Muscle layer of duodenum (tissue), 2 donors: ENCODE results near the gene LPCAT1.
"Not testable (repeated sequence)": the region's sequence is repeated elsewhere in the genome, so short reads cannot be mapped to it uniquely, and the experiment has no call there.

ENCODE experiments used
- H3K27ac ChIP-seq: one replicate; pipeline ENCODE4 v1.7.0; 2013; ENCODE audit warnings: mild to moderate bottlenecking, low read length
- H3K27me3 ChIP-seq: one replicate; pipeline ENCODE4 v1.7.0; 2013; ENCODE audit warnings: low read depth, mild to moderate bottlenecking, control low read depth, low read length
- H3K36me3 ChIP-seq, 2 donors: one replicate each; pipeline ENCODE4 v1.7.0; 2013; ENCODE audit warnings: low read length in 2 of 2, control low read depth in 1 of 2, mild to moderate bottlenecking in 1 of 2; ENCODE audit not compliant: insufficient read depth in 2 of 2, control insufficient read depth in 1 of 2
- H3K4me1 ChIP-seq, 2 donors: one replicate each; pipeline ENCODE4 v1.7.0; 2013; ENCODE audit warnings: low read length in 2 of 2, mild to moderate bottlenecking in 2 of 2, control low read depth in 1 of 2, moderate library complexity in 1 of 2; ENCODE audit not compliant: insufficient read depth in 2 of 2, control insufficient read depth in 1 of 2
- H3K4me3 ChIP-seq, 2 donors: one replicate each; pipeline ENCODE4 v1.7.0; 2013; ENCODE audit warnings: low read length in 2 of 2, low read depth in 1 of 2, mild to moderate bottlenecking in 1 of 2
- H3K9me3 ChIP-seq, 2 donors: one replicate each; pipeline ENCODE4 v1.7.0; 2013; ENCODE audit warnings: low read length in 2 of 2, control low read depth in 1 of 2, mild to moderate bottlenecking in 1 of 2; ENCODE audit not compliant: control insufficient read depth in 1 of 2
- donor health status: healthy.

The LPCAT1 gene, protein sequence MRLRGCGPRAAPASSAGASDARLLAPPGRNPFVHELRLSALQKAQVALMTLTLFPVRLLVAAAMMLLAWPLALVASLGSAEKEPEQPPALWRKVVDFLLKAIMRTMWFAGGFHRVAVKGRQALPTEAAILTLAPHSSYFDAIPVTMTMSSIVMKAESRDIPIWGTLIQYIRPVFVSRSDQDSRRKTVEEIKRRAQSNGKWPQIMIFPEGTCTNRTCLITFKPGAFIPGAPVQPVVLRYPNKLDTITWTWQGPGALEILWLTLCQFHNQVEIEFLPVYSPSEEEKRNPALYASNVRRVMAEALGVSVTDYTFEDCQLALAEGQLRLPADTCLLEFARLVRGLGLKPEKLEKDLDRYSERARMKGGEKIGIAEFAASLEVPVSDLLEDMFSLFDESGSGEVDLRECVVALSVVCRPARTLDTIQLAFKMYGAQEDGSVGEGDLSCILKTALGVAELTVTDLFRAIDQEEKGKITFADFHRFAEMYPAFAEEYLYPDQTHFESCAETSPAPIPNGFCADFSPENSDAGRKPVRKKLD

GRCh38 chr5:1523793-1524480, at the start of gene LPCAT1:
LPCAT1 (minus strand) TSS chr5:1523960; CDS start chr5:1523844, 116 bp downstream.
- Histone ChIP-seq H3K9me3 (no peaks in the 10 kb centered on the region), H3K27ac (no peak within 1 kb of the TSS), H3K4me1 (peaks cover 0 to 22% of the 10 kb centered on the region in 2 donors), H3K36me3 (peaks cover 3 to 12% of the 10 kb centered on the region in 2 donors), H3K27me3 (no peaks in the 10 kb centered on the region), H3K4me3 (peak within 1 kb of the TSS; percentile 53 to 75)

DNA sequence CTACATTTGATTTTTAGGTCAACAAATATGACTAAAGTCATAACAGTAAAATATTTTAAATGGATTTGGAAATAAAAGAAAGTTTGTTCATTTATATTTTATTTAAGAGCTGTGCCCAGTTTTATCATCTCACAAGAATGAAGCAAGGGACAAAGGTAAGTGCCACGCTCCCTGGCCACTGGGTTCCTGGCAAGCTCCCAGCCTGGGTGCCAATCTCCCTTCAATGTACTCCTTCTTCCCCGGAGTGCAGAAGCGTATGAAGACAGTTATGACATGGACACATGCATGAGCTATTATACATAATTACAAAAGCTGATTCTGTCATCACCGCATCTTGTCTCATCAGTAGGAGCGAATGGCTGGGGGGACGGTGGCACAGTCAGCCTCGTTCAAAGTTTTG, 48.1 kb upstream of the LPCAT1 start:
- not testable (repeated sequence) for H3K27me3 ChIP-seq, H3K27ac ChIP-seq, H3K9me3 ChIP-seq, H3K4me1 ChIP-seq, H3K4me3 ChIP-seq
- peaks cover 0 to 15% of the 10 kb centered on the region in 2 donors for H3K36me3 ChIP-seq

DNA sequence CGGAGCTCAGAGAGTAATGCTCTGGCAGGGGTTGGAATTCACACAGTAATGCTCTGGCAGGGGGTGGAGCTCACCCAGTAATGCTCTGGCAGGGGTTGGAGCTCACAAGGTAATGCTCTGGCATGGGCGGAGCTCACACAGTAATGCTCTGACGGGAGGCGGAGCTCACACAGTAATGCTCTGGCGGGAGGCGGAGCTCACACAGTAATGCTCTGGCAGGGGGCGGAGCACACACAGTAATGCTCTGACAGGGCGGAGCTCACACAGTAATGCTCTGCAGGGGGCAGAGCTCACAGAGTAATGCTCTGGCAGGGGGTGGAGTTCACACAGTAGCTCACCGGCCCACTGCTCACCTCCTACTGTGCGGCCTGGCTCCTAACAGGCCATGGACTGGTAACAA, 47.2 kb upstream of the LPCAT1 start:
- Histone ChIP-seq H3K27ac (no peak overlapping the region), H3K4me3 (no peak overlapping the region), H3K9me3 (no peaks in the 10 kb centered on the region), H3K27me3 (no peaks in the 10 kb centered on the region), H3K36me3 (peaks cover 0 to 15% of the 10 kb centered on the region in 2 donors), H3K4me1 (peaks cover 0 to 8% of the 10 kb centered on the region in 2 donors)

DNA sequence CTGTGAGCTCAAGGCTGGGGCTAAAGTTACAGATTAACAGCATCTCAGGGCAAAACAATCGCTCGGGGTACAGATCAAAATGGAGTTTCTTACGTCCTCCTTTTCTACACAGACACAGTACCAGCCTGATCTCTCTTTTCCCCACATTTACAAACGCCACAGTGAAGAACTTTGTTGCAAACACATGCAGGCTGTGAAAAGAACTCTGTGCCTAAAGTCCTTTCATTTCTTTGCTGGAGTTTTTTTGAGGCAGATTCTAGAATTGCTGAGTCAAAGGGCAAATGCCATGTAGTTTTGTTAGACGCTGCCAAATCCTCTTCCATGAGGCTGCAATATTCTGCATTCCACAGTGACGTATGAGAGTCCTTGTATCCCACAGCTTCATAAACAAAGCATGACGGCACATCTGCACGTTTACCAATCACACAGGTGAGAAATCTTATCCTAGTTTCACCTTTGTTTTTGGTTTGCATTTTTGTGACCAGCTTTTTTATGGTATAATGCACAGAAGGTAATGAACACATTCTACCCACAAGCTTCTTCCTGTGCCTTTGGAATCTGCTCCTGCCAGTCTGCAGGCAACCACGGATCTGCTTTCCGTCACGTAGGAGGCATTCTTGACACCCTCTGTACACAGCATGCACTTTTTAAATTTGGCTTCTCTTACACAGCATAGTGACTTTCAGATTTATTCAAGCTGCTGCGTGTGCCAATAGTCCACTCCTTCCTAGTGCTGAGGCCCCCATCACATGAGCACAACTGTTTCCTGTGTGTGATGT, 44.6 kb upstream of the LPCAT1 start:
- no peaks in the 10 kb centered on the region for H3K27me3 ChIP-seq
- peak overlapping the region; percentile 16 for H3K27ac ChIP-seq
- H3K4me3 ChIP-seq = no peak overlapping the region
- H3K36me3 ChIP-seq = peaks cover 0 to 15% of the 10 kb centered on the region in 2 donors
- no peaks in the 10 kb centered on the region for H3K9me3 ChIP-seq
- peaks cover 0 to 8% of the 10 kb centered on the region in 2 donors for H3K4me1 ChIP-seq

DNA sequence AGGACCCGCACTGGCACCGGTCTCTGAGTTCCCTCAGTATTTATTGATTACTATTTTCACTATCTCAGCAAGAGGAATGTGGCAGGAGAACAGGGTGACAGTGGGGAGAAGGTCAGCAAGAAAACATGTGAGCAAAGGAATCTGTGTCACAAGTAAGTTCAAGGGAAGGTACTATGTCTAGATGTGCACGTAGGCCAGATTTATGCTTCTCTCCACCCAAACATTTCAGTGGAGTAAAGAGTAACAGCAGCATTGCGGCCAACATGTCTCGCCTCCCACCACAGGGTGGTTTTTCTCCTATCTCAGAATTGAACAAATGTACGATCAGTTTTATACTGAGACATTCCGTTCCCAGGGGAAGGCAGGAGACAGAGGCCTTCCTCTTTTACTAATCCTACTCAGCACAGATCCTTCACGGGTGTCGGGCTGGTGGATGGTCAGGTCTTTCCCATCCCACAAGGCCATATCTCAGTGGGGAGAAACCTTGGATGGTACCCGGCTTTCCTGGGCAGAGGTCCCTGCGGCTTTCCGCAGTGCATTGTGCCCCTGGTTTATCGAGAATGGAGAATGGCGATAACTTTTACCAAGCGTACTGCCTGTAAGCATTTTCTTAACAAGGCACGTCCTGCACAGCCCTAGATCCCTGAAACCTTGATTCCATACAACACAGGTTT, 43.9 kb upstream of the LPCAT1 start:
- H3K4me3 ChIP-seq, H3K9me3 ChIP-seq, H3K27me3 ChIP-seq, H3K4me1 ChIP-seq: not testable (repeated sequence)
- Histone ChIP-seq H3K27ac (peak overlapping the region; percentile 16), H3K36me3 (peaks cover 0 to 15% of the 10 kb centered on the region in 2 donors)

DNA sequence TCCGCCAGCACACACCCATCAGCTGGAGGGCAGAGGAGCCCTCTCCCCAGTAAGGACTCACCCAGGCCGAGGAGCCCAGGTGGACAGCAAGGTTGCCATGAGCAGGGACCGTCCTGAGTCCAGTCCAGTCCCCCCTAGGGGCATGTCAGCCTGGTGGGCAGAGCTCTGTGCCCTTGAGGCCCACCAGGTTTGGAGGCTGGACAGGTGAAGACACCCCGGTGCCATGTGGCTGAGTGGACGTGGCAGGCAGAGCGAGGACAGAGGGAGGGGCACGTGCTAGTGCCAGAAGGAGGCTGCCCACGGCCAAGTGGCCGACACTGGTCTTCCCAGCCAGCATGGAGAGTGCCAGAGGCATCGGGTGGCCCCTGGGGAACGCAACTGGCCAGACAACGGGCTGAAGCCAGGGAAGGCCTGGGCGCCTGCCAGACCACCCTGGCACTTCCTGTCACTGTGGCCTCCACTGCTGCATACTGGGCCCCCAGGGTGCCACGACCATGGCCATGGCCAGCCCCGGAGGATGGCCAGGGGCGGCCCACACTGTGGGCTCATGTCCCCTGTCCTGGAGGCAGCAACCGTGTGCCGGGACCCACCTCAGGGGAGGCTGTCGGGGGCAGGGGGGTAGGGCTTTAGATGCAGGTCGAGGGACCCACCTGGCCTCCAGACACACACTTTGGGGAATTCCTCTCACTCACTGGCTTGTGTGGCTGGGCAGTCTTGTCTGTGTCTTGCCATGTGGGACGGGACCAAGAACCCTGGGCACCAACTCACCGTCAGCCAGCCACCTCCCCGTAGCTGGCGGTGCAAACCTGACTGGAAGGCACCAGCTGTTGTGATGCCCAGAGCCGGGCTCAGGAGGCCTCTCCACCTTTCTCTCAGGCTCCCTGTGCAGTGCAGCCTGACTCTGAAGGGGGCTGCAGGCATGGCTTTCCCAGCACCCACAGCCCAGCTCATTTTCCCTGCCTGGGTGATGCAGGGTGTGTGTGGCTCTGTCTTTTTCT, 42.3 kb upstream of the LPCAT1 start:
- no peak overlapping the region for H3K4me3 ChIP-seq
- no peak overlapping the region for H3K27ac ChIP-seq

GRCh38 chr5:1564824-1565736, 41.3 kb upstream of the LPCAT1 start:
- H3K27me3 ChIP-seq = no peaks in the 10 kb centered on the region
- H3K9me3 ChIP-seq = no peaks in the 10 kb centered on the region
- H3K4me1 ChIP-seq = peaks cover 0 to 8% of the 10 kb centered on the region in 2 donors
- H3K36me3 ChIP-seq = no peaks in the 10 kb centered on the region
- H3K4me3 ChIP-seq = no peak overlapping the region
- no peak overlapping the region for H3K27ac ChIP-seq

More for the DNA sequence above, 42.3 kb upstream of the LPCAT1 start:
- Histone ChIP-seq H3K27me3 (no peaks in the 10 kb centered on the region), H3K36me3 (peaks cover 0 to 7% of the 10 kb centered on the region in 2 donors), H3K4me1 (peaks cover 0 to 8% of the 10 kb centered on the region in 2 donors), H3K9me3 (no peaks in the 10 kb centered on the region)

DNA sequence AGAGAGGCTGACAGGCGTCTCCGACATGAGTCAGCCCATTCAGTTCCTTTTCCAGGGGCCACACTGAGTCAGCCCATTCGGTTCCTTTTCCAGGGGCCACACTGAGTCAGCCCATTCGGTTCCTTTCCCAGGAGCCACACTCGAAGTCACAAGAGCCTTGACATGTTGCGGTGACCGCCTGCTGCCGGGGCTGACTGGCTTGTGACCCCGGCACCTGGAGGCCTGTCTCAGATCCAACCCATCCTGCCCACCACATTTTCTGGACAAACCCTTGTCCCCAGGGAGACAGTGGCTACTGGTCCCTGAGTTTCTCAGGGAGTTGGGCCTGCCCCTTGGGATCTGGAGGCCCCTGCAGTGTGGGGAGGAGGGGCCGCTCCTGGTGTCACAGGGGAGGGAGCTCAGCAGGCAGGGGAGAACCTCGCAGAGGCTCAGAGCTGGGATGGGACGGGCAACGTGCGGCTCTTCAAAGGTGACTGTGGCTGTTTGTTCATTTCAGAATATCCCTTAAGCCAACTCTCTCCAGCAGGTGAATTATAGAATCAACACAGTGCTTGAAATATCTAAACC, 40.5 kb upstream of the LPCAT1 start:
- no peaks in the 10 kb centered on the region for H3K9me3 ChIP-seq
- no peak overlapping the region for H3K27ac ChIP-seq
- H3K27me3 ChIP-seq = no peaks in the 10 kb centered on the region
- no peak overlapping the region for H3K4me3 ChIP-seq
- peaks cover 0 to 8% of the 10 kb centered on the region in 2 donors for H3K4me1 ChIP-seq
- no peaks in the 10 kb centered on the region for H3K36me3 ChIP-seq

DNA sequence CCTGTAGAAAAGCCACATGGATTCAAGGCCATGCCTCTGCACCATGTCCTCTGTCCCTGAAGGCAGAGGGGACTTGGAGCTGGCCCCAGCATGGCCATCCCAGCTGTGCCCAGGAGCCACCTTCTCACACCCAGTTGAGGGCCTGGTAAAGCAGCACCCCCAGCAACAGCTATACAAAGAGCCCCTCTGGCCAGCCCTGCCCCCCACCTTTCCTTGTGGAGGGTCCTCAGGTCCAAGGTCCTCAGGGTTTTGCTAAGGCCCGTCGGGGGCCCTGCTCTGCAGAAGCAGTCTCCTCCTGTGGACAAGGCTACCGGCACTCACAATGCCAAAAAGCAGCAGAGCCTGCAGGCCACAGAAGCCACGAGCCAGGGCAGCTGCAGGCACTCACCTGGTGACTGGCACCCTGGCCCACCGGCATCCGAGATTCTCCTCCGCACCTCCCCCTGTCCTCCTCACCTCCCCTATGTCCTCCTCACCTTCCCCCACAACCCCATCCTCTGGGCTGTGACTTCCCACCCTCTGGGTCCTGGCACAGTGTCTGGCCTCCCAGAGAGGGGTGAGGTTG, 39.9 kb upstream of the LPCAT1 start:
- Histone ChIP-seq H3K4me3 (no peak overlapping the region), H3K27ac (no peak overlapping the region), H3K27me3 (no peaks in the 10 kb centered on the region), H3K36me3 (no peaks in the 10 kb centered on the region), H3K9me3 (no peaks in the 10 kb centered on the region), H3K4me1 (peaks cover 0 to 8% of the 10 kb centered on the region in 2 donors)
